HEK293 (cell line): ENCODE data around the gene SIK2.
"Not testable (repeated sequence)": the region's sequence is repeated elsewhere in the genome, so short reads cannot be mapped to it uniquely, and the experiment has no call there.

ENCODE experiments used
- CTCF ChIA-PET: fragments of 350-600 bp; formaldehyde crosslinking; extraction: SDS; loops from one replicate; lab custom pipeline; 2021; ENCODE audit warnings: antibody characterized with exemption; lab: Yijun Ruan, JAX
- POLR2A ChIA-PET: fragments of 300-600 bp; formaldehyde crosslinking; extraction: SDS; loops from one replicate; lab custom pipeline; 2020; ENCODE audit warnings: antibody characterized with exemption, inconsistent platforms; lab: Yijun Ruan, JAX
- H3K27ac ChIP-seq: fragments of 200-500 bp; sonication (Bioruptor generic); 2 replicates; pipeline ENCODE4 v1.5.1; 2014; ENCODE audit warnings: low read depth, low read length, control low read depth, inconsistent platforms; ENCODE audit errors: extremely low read depth
- H3K36me3 ChIP-seq, 2 experiments: fragments of 200-500 bp in 1 of 2; sonication (Bioruptor generic) in 1 of 2; 1 replicate in 1 of 2; 2 replicates in 1 of 2; pipeline ENCODE4 v1.5.1; 2014 to 2017; ENCODE audit warnings: inconsistent platforms in 2 of 2, low read length in 2 of 2; ENCODE audit not compliant: control insufficient read depth in 2 of 2, insufficient read depth in 1 of 2
- H3K4me1 ChIP-seq: fragments of 200-500 bp; sonication (Bioruptor generic); 2 replicates; pipeline ENCODE4 v1.5.1; 2014; ENCODE audit warnings: mild to moderate bottlenecking, low read length, inconsistent platforms; ENCODE audit not compliant: control insufficient read depth, insufficient read depth
- H3K4me3 ChIP-seq: 2 replicates; pipeline ENCODE4 v1.5.1; 2011; ENCODE audit warnings: low read depth, mild to moderate bottlenecking, control low read depth, low read length, moderate library complexity
- H3K9me3 ChIP-seq: fragments of 200-500 bp; sonication (Bioruptor generic); 2 replicates; pipeline ENCODE4 v1.5.1; 2014; ENCODE audit warnings: low read depth, low read length, inconsistent platforms; ENCODE audit not compliant: control insufficient read depth, insufficient read depth
- GLI4 ChIP-seq: fragments of 450-650 bp; formaldehyde crosslinking; IDR thresholded peaks from 2 replicates; pipeline ENCODE4 v1.5.1; 2016; ENCODE audit warnings: missing biosample characterization, missing genetic modification characterization
- PRDM2 ChIP-seq: fragments of 450-650 bp; formaldehyde crosslinking; IDR thresholded peaks from 2 replicates; pipeline ENCODE4 v1.5.1; 2016; ENCODE audit warnings: missing biosample characterization, missing genetic modification characterization, borderline replicate concordance
- SCRT1 ChIP-seq: fragments of 450-650 bp; formaldehyde crosslinking; IDR thresholded peaks from 2 replicates; pipeline ENCODE4 v1.5.1; 2016; ENCODE audit warnings: missing biosample characterization, missing genetic modification characterization, borderline replicate concordance
- SCRT2 ChIP-seq: fragments of 450-650 bp; formaldehyde crosslinking; IDR thresholded peaks from 2 replicates; pipeline ENCODE4 v1.5.1; 2016; ENCODE audit warnings: missing biosample characterization, missing genetic modification characterization
- TRIM28 ChIP-seq: IDR thresholded peaks from 2 replicates; pipeline ENCODE4 v1.6.1; 2011; ENCODE audit warnings: low read length, control low read depth, borderline replicate concordance
- ZFP69B ChIP-seq: fragments of 450-650 bp; formaldehyde crosslinking; IDR thresholded peaks from 2 replicates; pipeline ENCODE4 v1.5.1; 2016; ENCODE audit warnings: missing biosample characterization, missing genetic modification characterization
- ZNF114 ChIP-seq: fragments of 450-650 bp; formaldehyde crosslinking; IDR thresholded peaks from 2 replicates; pipeline ENCODE4 v1.5.0; 2017; ENCODE audit warnings: missing biosample characterization, missing genetic modification characterization
- ZNF18 ChIP-seq: fragments of 450-650 bp; formaldehyde crosslinking; IDR thresholded peaks from 2 replicates; pipeline ENCODE4 v1.5.1; 2016; ENCODE audit warnings: missing biosample characterization, missing genetic modification characterization
- ZNF184 ChIP-seq: fragments of 450-650 bp; IDR thresholded peaks from 2 replicates; pipeline ENCODE4 v1.5.1; 2018; ENCODE audit warnings: missing biosample characterization, mild to moderate bottlenecking, missing genetic modification characterization
- ZNF214 ChIP-seq: fragments of 450-650 bp; formaldehyde crosslinking; IDR thresholded peaks from 2 replicates; pipeline ENCODE4 v1.5.1; 2017; ENCODE audit warnings: missing biosample characterization, mild to moderate bottlenecking, missing genetic modification characterization, borderline replicate concordance
- ZNF221 ChIP-seq: fragments of 450-650 bp; formaldehyde crosslinking; IDR thresholded peaks from 2 replicates; pipeline ENCODE4 v1.5.1; 2017; ENCODE audit warnings: missing biosample characterization, missing genetic modification characterization, borderline replicate concordance
- ZNF266 ChIP-seq: fragments of 450-650 bp; formaldehyde crosslinking; IDR thresholded peaks from 2 replicates; pipeline ENCODE4 v1.5.1; 2016; ENCODE audit warnings: missing biosample characterization, missing genetic modification characterization, low read depth
- ZNF391 ChIP-seq: fragments of 450-650 bp; formaldehyde crosslinking; IDR thresholded peaks from 2 replicates; pipeline ENCODE4 v1.5.1; 2016; ENCODE audit warnings: low read depth, missing biosample characterization, missing genetic modification characterization, borderline replicate concordance
- ZNF473 ChIP-seq: fragments of 450-650 bp; formaldehyde crosslinking; IDR thresholded peaks from 2 replicates; pipeline ENCODE4 v1.5.1; 2017; ENCODE audit warnings: missing biosample characterization, missing genetic modification characterization
- ZNF501 ChIP-seq: fragments of 450-650 bp; formaldehyde crosslinking; IDR thresholded peaks from 2 replicates; pipeline ENCODE4 v1.5.1; 2016; ENCODE audit warnings: missing biosample characterization, missing genetic modification characterization
- ZNF701 ChIP-seq: fragments of 450-650 bp; formaldehyde crosslinking; IDR thresholded peaks from 2 replicates; pipeline ENCODE4 v1.5.1; 2016; ENCODE audit warnings: missing biosample characterization, missing genetic modification characterization
- ZNF768 ChIP-seq: fragments of 450-650 bp; formaldehyde crosslinking; IDR thresholded peaks from 2 replicates; pipeline ENCODE4 v1.5.1; 2018; ENCODE audit warnings: missing biosample characterization, mild to moderate bottlenecking, missing genetic modification characterization
- TF ChIP-seq, protein P1 (sequence below): fragments of 450-650 bp; formaldehyde crosslinking; IDR thresholded peaks from 2 replicates; pipeline ENCODE4 v1.5.1; 2016; ENCODE audit warnings: missing biosample characterization, missing genetic modification characterization

SIK2 gene

DNA sequence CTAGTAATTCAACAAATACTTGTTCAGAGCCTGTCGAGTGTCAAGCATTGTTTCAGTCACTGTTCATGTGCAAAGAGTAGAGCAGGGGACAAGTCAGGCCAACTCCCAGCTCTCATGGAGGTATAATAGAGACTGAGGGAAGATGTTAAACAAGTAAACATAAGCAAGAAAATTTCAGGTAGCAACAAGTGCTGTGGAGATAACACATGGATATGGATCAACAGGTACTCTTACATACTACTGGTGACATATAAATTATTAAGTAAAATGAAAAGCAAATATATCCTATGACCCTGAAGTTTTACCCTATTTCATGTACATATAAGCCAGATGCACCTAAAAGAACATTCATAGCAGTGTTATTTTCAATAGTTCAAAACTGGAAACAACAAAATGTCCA lies 42.7 kb downstream of the SIK2 start:
- Histone ChIP-seq H3K9me3 (no peaks in the 10 kb centered on the region), H3K4me3 (no peak overlapping the region), H3K4me1 (no peaks in the 10 kb centered on the region), H3K27ac (no peak overlapping the region), H3K36me3 (peaks cover 0 to 3% of the 10 kb centered on the region in 2 experiments; a peak in 1 of 3 replicates)
- TF ChIP-seq ZFP69B (tag by site-specific recombination), result no peak
- TF ChIP-seq ZNF473 (tag by site-specific recombination), result no peak
- no peak for TF ChIP-seq PRDM2 (tag by site-specific recombination)
- no peak for TF ChIP-seq ZNF214
- TF ChIP-seq ZNF266 (tag by site-specific recombination), result no peak
- peak; percentile 87 for TF ChIP-seq SCRT2 (tag by site-specific recombination)
- no peak for TF ChIP-seq ZNF184 (tag by site-specific recombination)
- no peak for TF ChIP-seq ZNF391
- TF ChIP-seq, protein P1, sequence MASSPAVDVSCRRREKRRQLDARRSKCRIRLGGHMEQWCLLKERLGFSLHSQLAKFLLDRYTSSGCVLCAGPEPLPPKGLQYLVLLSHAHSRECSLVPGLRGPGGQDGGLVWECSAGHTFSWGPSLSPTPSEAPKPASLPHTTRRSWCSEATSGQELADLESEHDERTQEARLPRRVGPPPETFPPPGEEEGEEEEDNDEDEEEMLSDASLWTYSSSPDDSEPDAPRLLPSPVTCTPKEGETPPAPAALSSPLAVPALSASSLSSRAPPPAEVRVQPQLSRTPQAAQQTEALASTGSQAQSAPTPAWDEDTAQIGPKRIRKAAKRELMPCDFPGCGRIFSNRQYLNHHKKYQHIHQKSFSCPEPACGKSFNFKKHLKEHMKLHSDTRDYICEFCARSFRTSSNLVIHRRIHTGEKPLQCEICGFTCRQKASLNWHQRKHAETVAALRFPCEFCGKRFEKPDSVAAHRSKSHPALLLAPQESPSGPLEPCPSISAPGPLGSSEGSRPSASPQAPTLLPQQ (tag by site-specific recombination), result no peak
- no peak for TF ChIP-seq ZNF18
- peak; percentile 82 for TF ChIP-seq SCRT1
- TF ChIP-seq TRIM28, result no peak
- no peak for TF ChIP-seq ZNF768 (tag by site-specific recombination)
- CTCF ChIA-PET, result no interaction called here
- POLR2A ChIA-PET, result no interaction called here

GRCh38 chr11:111645657-111646316 lies 43.5 kb downstream of the SIK2 start:
- no peak overlapping the region for H3K4me3 ChIP-seq
- CTCF ChIA-PET, result no interaction called here
- H3K9me3 ChIP-seq, result no peaks in the 10 kb centered on the region
- no peak overlapping the region for H3K27ac ChIP-seq
- POLR2A ChIA-PET, result no interaction called here
- H3K36me3 ChIP-seq, result peaks cover 0 to 3% of the 10 kb centered on the region in 2 experiments; a peak in 1 of 3 replicates
- H3K4me1 ChIP-seq, result no peaks in the 10 kb centered on the region
- TF ChIP-seq ZNF114 (tag by site-specific recombination) (no peak), ZNF701 (tag by site-specific recombination) (no peak), ZNF221 (tag by site-specific recombination) (no peak), GLI4 (tag by site-specific recombination) (no peak), ZNF501 (no peak)

- H3K36me3 ChIP-seq, H3K27ac ChIP-seq, H3K9me3 ChIP-seq, CTCF ChIA-PET, POLR2A ChIA-PET, H3K4me1 ChIP-seq, H3K4me3 ChIP-seq: not testable (repeated sequence)
Measured at GRCh38 chr11:111651336-111651735, 49.1 kb downstream of the SIK2 start.
